Uterus (tissue), 2 donors: Measurements from ENCODE around the gene CEP112.

Experiments
- CTCF ChIP-seq, 4 experiments: fragments of 200-600 bp in 2 of 4; fragments of 450-650 bp in 2 of 4; sonication (generic) in 2 of 4; IDR thresholded peaks; one replicate each; pipeline ENCODE4 v1.5.1; 2016 to 2019; ENCODE audit warnings: antibody characterized with exemption in 4 of 4, mild to moderate bottlenecking in 2 of 4, moderate library complexity in 1 of 4
- POLR2A ChIP-seq, 2 donors: fragments of 450-650 bp; IDR thresholded peaks; one replicate each; pipeline ENCODE4 v1.6.1; 2016; ENCODE audit warnings: antibody characterized with exemption in 2 of 2, mild to moderate bottlenecking in 1 of 2, moderate library complexity in 1 of 2

DNA sequence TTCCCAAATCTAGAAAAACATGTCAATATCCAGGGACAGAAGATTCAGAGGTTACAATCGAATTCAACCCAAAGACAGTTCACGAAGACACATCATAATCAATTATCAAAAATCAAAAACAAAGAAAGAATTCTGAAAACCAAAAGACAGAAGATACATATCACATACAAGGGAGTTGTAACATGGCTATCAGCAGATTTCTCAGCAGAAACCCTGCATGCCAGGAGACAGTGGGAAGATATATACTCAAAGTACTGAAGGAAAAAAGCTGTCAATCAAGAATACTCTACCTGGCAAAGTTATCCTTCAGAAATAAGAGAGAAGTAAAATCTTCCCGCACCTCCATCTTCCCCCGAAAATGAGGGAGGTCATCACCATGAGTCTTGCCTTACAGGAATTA is 258.6 kb downstream of the CEP112 start:
- TF ChIP-seq CTCF (IDR thresholded peaks at IDR 0.05), result no peak
- no peak for TF ChIP-seq POLR2A (IDR thresholded peaks at IDR 0.05)
